22Rv1 (cell line): ENCODE measurements around the gene CEP104.

ENCODE experiments used
- H3K27ac ChIP-seq: fragments of 450-650 bp; 2 replicates; pipeline ENCODE4 v1.5.1; 2017
- CTCF ChIP-seq: fragments of 450-650 bp; IDR thresholded peaks from 2 replicates; pipeline ENCODE4 v1.5.1; 2017; ENCODE audit warnings: mild to moderate bottlenecking
- ZFX ChIP-seq: fragments of 450-650 bp; IDR thresholded peaks from 2 replicates; pipeline ENCODE4 v1.6.1; 2017; ENCODE audit warnings: antibody characterized with exemption, borderline replicate concordance

CEP104 gene

GRCh38 chr1:3856923-3857790 is at the start of gene CEP104, which contains the start of gene DFFB:
TSS of gene CEP104 (minus strand) at chr1:3857211. CDS start at chr1:3852407, 4,804 bp downstream.
TSS of gene DFFB (plus strand) at chr1:3857476. CDS start at chr1:3857604, 128 bp downstream.
- H3K27ac ChIP-seq, result peak within 1 kb of the TSS; percentile 86
- TF ChIP-seq ZFX (no peak), CTCF (peak; percentile 68)

GRCh38 chr1:3906672-3907020 is 49.6 kb upstream of the CEP104 start:
- TF ChIP-seq CTCF (no peak), ZFX (no peak)
- no peak overlapping the region for H3K27ac ChIP-seq

GRCh38 chr1:3905953-3906671 is 49.1 kb upstream of the CEP104 start:
- no peak overlapping the region for H3K27ac ChIP-seq
- TF ChIP-seq CTCF (no peak), ZFX (no peak)

GRCh38 chr1:3905266-3905952 is 48.4 kb upstream of the CEP104 start:
- TF ChIP-seq ZFX, result no peak
- no peak for TF ChIP-seq CTCF
- no peak overlapping the region for H3K27ac ChIP-seq

- TF ChIP-seq CTCF (no peak), ZFX (no peak)
- no peak overlapping the region for H3K27ac ChIP-seq
Observed at GRCh38 chr1:3904843-3905185, 47.8 kb upstream of the CEP104 start.

GRCh38 chr1:3904006-3904842 is 47.2 kb upstream of the CEP104 start:
- TF ChIP-seq CTCF, result no peak
- no peak for TF ChIP-seq ZFX
- H3K27ac ChIP-seq, result no peak overlapping the region
